Measurements from ENCODE around the gene PTPN18.

PTPN18 gene

DNA sequence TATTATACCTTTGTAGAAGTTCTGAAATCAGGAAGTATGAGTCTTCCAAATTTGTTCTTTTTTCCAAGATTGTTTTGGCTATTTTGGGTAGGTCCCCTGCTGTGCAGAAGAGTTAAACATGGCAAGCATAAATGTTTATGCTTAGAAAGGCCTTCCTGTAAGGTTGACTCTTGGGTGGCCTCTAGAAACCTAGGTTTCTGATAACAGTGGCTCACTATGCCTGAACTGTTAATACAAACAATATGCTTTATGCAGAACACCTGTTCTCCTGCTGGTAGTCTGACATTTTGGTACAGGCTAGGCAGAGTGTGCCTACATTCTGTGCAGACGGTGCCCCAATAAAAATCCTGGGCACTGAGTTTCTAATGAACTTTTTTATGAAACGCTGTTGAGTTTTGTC is 10.1 kb downstream of the PTPN18 start:
- no peak for DNase-seq

DNA sequence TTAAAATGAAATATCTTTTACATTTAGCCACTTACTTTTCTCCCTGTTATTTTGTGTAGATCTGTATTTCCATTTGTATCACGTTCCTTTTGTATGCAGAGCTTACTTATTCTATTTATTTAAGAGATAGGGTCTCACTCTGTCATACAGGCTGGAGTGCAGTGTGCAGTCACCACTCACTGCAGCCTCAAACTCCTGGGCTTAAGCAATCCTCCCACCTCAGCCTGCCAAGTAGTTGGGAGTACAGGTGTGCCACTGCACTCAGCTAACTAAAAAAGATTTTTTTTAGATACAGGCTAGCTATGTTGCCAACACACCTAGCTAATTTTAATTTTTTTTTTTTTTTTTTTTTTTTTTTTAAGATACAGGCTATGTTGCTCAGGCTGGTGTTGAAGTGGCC is 10.9 kb downstream of the PTPN18 start:
- no peak for DNase-seq

DNA sequence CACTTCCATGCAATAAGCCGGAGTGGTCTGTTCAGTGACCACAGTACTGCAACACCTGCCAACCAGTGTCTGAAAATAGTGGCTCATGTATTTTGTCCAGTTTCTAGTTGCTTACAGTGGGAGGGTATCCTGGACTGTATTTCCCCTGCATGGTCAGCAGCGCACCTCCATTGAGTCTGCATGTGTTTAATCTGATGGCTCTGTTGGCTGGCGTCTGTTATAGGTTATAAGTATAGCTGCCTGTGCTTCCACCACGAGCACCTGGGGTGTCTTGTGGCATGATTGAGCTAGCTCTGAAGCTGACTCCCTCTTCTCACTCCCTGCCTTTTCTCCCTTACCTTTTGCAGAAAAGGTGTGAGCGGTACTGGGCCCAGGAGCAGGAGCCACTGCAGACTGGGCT is 12.9 kb downstream of the PTPN18 start:
- DNase-seq = no peak

DNA sequence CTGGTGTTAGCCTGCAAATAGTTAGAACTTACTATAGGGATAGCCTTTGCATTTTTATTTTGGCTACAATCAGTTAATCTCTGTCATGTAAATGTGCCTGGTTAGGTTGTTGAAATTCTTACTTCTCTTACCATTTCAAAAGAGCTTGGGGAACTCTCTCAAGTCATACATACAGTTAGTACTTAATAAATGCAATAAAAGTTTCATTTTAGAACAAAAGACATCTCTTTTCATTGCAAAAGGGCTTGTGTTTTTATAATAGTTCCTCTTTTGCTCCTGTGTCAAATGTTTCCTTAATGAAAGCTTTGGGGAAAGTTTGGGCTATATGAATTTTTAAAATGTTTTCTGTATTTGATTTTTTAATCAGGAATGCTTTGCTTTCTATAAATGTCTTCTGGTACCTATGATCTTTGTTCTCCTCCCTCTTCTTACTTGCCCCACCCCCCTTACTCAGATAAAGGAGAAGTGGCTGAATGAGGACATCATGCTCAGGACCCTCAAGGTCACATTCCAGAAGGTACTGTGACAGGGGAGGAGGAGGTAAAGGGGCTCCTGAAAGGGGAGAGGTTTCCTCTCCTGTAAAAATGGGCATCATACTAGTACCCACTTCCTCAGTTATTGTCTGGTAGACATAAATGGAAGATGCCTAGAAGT is 13.6 kb downstream of the PTPN18 start:
- DNase-seq = no peak

DNA sequence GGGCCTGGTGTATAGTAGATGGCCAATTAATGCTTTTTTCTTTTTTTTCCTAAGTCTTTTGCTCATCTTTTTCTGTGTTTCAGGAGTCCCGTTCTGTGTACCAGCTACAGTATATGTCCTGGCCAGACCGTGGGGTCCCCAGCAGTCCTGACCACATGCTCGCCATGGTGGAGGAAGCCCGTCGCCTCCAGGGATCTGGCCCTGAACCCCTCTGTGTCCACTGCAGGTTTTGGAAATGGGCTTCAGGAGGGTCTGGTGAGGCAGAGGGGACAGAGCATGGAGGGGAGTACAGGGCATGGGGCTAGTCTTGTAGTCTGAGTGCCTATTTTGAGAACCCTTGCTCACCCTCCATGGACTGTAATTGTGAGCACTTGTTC is 14.1 kb downstream of the PTPN18 start:
- no peak for DNase-seq

DNA sequence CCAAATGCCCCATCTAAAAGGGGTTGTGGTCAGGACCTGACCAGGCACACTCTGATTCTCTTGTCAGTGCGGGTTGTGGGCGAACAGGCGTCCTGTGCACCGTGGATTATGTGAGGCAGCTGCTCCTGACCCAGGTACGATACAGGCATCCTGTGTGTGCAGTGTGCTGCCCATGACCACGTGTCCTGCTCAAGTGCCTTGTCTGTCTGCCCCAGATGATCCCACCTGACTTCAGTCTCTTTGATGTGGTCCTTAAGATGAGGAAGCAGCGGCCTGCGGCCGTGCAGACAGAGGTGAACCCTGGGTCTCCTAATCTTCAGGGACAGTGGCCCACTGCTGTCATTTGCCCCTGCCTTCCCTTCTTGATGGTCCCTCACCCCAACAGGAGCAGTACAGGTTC is 14.6 kb downstream of the PTPN18 start:
- DNase-seq = peak; percentile 78

DNA sequence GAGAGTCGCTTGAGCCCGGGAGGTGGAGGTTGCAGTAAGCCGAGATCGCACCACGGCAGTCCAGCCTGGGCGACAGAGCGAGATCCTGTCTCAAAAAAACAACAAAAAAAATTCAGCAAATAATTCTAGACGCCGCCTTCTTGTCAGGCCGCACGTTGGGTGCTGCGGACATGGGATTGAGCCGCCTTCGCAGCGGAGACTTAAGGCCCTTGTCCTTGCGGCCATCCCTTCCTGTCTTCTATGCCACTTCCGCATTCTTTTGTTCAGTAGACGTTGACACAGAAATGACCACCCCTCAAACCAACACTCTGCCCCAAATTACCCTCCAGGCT is 15.8 kb downstream of the PTPN18 start:
- no peak for DNase-seq

DNA sequence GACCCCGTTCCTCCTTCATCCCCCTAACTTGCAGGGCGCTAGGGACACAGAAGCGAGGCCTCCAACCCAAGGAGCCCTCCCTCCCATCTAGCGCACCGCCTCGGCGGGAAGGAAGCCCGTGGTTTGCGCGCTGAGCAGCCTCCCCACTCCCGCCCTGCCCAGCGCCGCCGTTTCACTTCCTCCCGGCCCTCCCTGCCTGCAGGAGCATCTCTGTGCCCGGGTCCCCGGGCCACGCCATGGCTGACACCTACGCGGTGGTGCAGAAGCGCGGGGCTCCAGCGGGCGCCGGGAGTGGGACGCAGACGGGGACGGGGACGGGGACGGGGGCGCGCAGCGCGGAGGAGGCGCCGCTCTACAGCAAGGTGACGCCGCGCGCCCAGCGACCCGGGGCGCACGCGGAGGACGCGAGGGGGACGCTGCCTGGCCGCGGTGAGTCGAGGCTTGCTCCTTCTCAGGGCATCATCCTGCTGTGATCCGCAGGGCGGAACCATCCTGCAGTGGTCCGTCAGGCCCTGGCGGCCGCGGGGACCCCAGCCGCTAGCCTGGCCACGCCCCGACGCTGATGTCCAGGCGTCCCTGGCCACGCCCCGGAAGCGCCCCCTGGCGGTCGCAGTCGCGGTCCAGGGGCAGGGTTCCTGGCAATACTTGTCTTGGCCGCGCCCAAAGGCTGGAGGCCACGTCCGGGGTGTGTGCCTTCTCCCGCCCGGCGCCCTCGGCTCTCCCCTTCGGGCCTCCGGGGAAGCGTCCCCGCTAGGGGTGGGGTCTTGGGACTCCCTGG is 16.4 kb downstream of the PTPN18 start:
- peak; percentile 91 for DNase-seq

DNA sequence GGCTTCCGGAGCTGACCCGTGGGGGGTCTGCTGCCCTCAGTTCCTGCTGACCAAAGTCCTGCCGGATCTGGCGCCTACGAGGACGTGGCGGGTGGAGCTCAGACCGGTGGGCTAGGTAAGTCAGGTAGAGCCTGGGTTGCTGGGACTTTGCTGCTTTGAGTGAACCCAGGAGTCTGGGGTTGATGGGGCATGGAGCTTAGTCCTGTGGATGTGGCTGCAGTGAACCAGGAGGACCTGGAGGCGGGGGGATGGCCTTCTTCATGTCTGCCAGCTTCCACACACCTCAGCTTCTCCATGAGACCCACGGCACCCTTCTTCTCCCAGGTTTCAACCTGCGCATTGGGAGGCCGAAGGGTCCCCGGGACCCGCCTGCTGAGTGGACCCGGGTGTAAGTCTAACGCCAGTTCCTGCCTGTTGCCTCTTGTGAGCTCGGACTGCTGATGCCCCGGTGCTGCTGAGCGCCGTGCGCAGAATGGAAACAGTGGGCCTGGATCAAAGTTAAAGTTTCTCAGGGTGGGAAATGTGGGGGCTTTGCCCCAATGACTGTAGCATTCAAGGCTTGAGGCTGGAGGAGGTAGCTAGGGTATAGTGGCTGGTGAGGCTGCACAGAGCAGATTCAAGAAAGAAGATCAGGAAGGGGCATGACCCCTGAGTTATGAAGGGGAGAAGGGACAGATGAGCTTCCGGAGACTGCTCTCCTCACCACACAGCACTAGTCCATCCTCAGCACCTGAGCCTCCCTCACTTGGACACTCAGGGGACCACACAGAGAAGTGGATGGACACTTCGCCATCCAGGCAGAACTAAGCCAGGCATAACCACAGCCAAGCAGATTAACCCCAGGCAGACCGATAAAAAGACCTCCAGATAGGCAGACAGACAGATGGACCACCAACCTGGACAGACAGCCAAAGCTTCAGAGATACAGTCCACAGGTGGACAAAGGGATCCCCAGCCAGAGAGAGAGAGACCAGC is 17.3 kb downstream of the PTPN18 start:
- DNase-seq = no peak

DNA sequence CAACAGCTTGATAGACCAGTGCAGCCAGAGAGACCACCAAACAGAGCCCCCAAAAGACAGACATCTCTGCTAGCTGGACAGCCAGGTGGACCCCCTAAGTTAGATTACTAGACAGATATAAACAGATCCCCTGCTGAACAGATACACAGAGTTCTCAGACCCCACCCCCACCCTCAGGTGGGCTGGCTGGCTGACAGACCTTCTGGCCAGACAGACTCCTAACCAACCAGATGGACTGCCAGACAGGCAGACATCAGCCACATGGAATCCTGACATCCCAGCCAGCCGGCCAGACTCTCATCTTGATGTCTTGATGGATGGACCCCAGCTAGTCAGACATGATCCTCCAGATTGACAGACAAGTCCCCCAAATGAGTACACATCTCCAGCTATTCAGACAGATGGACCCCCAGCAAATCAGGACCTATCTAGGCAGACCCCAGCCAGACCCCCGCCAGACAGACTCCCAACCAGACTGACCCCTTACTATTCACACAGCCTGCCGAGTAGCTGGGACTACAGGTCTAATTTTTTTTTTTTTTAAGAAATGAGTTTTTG is 18.0 kb downstream of the PTPN18 start:
- no peak for DNase-seq

DNA sequence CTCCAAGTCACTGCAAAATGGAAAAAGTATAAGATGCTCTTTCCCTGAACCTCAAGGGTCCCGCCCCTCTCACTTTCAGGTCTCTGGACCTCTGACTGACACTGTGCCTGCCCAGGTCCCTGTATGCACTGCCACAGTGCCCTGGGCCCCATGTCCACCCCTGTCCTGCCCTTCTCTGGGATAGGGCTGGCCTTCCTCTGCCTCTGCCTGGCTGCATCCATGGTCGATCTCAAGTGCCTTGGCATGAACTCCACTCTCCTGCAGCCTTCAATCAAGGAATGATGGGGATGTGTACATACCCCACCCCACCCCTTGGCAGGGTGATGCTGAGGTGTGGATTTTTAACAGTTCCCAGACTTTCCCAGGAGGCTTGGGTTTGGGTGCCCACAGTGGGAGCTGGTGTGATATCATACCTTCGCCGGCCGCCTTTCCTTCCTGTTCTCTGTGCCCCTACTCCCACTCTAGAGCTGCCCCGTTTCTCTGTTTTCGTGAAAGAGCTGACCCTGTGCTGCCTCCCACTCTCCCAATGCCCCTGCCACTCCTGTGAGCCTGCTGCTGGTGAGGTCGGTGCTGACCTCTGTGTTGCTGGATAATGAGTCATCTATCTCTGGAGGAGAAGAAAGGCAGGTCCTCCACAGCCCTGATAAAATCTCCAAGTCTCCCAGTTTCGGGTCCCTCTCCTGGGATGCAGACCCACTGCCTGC is 18.9 kb downstream of the PTPN18 start:
- DNase-seq = no peak

DNA sequence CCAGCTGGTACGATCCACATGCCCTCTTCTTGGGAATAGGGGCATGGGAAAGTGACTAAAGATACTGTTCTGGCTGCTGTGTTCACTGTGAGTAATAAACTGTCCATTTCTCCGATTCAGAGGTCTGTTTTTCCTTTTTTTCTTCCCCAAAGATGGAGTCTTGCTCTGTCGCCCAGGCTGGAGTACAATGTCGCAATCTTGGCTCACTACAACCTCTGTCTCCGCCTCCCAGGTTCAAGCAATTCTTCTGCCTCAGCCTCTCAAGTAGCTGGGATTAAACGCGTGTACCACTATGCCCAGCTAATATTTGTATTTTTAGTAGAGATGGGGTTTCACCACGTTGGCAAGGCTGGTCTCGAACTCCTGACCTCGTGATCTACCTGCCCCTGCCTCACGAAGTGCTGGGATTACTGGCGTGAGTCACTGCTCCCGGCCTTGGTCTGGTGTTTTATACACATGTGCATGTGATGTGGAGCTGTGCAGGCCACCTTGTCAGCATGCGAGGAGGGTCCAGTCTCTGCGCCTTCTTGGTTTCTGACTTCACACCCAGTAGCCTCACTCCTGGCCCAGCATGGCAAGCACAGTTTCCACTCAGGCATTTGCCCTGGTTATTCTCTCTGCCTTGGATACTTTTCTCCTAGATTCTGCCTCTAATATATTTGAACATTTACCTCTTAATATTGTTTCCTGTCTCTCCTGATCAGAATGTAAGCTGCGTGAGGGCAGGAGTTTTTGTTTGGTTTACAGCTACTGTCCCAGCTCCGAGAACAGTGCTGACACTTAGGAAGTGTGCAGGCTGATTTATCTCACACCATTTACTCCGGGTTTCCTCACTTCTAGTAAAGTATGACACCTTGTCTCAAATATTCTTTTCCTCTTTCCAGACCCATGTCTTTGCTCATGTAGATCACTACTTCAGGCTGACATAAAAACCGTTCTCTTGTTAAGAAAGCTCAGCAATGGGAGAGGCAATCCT is 19.7 kb downstream of the PTPN18 start:
- DNase-seq = no peak

DNA sequence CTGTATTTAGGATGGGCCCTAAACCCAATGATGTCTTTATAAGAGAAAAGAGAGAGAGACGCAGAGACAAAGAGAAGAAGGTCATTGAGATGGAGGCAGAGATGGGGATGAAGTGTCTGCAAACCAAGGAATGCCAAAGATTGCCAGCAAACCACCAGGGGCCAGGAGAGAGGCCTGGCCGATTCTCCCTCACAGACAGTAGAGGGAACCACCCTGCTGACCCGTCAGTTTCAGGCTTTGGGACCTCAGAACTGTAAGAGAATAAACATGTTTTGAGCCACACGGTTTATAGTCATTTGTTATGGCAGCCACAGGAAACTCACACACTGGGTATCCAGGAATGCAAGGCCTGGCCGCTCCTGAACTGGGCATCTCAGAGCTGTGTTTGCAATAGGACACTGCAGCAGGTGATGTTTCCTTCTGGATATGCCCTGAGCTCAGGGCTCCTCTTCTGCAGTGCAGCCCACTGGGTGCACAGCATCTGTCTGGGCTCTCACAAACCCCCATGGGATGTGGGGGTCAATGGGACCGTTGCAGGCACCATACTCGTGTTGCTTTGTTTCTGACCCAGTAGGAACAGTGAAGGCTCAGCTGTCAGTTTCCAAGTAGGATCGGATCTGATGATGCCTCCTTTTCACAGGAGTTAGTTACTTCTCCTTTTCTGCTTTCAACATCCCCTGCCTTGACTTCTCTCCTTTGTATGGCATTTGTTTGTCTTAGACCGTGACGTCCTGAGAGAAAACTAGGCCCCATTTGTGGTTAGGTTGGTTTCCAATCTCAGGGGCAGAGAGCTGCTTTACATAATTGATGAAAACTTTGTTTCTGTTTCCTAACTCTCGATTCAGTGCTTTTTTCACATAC is 20.8 kb downstream of the PTPN18 start:
- no peak for DNase-seq

DNA sequence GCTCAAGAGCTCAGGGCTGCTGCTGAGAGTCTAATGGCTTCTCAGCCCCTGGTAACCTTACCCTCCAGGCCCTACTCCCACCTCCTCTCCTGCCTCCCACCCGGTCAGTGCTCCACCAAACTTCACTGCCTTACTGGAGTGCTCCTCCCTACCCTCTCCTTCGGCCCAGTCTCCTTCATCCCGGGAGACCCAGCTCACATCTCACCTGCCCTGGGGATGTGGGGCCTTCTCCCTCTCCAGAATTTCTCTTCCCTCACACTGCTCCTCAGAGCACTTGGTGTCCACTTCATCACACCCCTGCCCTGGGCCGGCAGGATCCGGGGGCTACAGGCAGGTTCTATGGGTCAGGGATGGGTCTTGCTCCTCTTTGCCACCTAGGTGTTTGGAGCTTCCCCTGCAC is 21.6 kb downstream of the PTPN18 start:
- DNase-seq = no peak

DNA sequence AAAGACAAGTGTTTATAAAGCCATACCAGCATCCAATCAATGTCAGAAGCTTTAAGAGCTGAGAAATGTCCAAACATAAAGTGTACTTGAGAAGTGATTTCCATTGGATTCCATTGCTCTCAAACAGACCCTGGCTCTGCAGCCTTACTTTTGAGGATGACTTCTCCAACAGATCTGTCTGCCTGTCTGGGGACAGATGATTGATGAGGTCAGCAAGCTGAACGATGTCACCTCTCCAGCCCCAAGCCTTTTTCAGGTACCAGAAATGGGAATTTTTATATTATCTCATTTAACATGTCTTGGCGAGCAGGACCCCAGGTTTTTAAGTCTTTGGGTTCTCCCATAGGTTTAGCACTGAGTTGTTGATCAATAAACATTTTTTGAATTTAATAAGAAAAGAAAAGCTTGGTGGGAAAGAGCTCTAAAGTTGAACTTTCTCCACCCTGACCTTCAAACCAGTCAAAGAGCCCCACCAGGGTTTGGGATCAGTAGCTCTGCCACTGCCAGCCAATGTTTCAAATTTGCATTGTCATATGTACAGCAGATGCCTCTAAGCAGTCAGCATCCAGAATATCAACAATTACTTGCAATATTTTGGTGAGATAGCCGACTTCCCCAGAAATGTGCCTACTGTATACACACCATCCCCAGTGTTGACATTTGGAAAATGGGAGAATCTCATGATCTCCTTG is 22.5 kb downstream of the PTPN18 start:
- no peak for DNase-seq

DNA sequence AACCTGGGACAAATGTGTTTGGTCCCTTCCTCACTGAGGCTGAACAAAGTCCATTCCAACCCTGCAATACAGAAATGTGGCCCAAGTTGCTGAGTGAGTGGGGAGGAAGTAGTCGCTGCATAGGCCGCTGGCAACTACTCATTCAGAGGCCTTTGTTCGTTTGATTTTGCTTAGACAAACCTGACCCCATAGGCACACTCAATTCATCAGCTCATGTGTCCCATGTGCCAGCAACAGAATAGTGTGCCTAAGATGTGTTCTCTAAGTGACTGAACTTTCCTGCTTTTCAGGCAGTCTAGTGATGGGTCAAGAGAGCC is 23.0 kb downstream of the PTPN18 start:
- DNase-seq = no peak

DNA sequence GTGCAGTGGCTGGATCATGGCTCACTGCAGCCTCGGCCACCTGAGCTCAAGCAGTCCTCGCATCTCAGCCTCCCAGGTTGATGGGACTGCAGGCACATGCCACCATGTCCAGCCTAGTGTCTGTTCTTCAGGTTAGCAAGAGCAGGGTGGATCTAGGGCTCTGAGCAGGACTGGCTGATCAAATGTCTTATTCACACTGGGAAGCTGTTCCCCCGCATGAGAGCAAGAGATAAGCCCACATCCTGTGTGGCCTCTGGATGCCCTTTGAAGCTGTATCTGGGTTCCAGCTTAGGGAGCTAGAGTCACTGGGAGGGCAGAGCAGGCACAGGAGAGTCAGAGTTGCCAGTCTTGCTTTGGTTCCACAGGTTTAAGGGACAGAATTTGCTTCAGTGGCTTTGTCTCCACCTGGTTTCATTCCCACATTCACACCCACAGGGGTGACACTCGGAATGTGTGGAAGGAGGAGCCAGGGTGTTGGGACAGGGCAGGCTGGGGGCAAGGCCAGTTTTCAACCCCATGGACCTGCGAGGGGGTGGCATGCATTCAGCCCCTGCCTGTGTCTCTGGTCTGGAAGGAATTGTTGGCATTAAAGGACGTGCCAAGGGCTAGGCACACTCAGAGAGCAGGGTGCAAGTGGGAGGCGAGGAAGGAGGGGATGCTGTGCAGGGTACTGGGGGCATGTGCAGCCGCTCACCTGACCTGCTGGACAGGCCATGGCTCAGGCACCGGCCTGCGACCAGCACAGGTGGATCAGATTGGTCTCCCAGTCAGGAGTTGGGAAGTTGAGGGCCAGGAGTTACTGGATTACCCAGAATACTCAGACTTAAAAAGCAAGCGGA is 24.5 kb downstream of the PTPN18 start:
- DNase-seq = no peak

DNA sequence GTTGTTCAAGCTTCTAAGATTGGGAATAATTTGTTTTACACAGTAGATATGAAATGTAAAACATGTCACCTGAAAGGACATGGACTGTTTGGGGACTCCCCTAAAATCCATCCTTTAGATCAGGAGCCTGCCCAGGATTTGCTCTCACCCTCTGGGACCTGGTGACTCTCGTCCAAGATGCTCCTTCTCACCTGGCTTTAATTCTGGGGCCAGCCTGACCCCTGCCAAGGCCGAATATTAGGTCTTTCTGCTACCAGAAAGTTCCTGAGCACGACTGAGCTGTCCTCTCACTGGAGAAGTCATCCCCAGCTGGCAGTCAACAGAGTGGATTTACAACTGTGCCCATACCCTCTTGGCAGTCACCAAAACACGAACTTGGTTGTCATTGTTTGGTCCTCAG is 25.3 kb downstream of the PTPN18 start:
- no peak for DNase-seq

DNA sequence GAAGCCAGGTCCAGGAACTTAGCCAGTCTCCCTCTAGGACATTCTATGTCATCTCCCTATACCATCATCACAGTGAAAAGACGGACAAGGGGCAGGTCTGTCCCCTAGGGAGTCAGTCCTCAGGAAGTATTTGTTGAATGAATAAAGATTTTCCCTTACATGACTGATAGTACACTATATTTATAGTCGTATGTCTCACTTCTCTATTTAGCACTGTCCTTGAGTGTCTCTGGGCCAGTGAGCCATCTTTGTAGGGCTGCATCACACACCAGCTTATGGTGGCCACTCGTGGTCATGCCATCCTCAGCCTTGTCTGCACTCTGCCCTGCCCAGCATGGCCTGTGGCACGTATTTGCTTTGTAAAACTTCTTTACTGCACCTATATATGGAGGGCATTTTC is 25.8 kb downstream of the PTPN18 start:
- no peak for DNase-seq
